Measurements from ENCODE around the gene PHYKPL.

PHYKPL gene

DNA sequence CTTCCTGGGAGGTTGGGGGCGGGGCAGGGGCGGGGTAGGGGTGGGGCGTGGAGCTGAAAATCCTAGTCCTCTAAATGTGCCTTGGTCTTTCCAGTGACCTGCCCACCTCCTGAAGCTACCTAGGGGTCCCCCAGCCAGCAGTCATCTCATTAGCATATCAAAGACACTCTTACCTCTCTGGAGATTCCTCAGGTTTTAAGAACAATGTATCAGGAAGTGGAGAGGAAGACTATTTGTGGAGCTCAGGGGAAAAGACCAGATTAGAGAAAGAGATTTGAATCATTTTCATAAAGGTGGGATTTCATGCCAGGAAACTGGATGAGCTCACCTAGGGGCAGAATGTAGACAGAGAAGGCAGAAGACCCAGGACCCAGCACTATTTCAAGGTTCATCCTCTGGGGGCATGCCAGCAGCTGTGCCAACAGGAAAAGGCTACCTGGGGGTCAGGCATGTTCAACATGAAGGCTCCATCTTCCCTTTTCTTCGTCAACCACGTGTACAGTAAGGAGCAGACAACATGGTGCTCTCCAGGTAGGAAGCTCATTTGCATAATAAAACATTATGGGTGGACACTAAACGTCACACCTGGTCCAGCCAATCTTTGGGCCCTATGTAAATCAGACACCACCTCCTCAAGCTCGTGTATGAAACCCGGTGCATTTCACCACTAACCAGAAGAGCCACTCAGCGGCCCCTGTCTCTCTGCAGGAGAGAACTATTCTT is 52.3 kb downstream of the PHYKPL start:
- DNase-seq, result peak; percentile 6

DNA sequence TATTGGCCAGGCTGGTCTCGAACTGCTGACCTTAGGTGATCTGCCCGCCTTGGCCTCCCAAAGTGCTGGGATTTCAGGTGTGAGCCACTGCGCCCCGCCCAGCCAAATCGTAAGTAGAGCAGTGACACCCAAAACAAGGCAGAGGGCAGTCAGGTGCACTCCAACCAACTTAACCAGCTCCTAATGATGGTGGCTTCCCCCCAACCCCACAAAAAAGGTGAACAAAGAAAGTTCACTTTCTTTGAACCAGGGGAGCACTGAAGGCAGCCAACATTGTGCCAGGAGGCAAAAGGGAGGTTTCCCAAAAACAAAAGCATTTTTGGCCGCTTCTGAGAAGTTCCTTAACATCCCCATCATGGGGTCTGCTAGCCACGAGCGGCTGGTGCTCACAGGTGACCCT is 55.0 kb downstream of the PHYKPL start:
- DNase-seq, result no peak

DNA sequence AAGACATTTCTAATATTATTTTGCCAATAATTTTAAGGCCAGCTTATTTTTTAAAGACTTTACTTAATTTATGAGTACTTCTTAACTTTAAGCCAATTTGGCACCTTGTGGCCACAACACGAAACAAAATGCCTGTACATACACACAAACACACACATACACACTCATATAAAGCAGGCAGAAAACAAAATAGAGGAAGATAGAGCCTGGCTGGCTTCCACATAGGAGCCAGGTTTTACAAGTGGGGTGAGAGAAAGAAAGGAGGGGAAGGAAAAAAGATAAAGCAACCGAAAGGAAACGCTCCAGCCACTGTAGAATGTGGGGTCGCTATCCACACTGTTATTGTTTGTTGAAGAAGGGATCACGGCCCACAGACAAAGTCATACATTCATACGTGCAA is 55.8 kb downstream of the PHYKPL start:
- DNase-seq, result no peak

DNA sequence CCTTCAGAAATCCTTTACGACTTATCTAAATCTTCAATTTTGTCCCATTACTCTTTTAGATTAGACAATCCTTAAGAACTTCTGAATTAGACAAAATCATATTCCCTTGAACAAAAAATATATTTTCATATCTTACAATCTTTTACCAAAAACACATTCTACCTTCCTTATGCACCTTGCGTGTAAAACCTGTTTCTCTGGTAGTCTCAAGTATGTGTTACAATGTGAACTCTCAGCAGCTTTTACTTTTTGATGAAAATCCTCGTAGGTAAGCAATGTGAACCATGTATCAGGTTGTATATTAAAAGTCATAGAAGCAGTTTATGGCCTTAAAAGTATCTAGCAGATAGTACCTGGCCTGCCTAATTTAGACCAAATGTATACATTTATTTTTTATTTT is 58.1 kb downstream of the PHYKPL start:
- DNase-seq, result no peak

DNA sequence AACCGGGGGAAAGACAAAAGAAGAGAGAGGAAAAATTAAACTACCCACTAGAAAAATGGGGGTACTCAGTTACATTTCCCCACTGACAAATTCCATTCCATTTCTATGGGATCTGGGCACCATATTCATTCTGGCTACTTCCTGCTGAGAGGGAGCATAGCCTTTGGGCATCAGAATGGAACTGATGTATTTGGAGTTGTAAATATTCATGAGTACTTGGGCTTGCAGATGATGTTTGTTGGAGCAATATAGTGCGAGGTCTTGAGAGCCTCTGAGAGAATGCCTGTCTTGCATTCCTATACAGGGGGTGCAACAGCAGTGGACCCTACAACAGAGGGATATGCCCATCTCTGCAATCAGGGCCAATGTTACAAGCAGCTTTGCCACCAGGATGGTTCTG is 62.1 kb downstream of the PHYKPL start:
- no peak for DNase-seq

DNA sequence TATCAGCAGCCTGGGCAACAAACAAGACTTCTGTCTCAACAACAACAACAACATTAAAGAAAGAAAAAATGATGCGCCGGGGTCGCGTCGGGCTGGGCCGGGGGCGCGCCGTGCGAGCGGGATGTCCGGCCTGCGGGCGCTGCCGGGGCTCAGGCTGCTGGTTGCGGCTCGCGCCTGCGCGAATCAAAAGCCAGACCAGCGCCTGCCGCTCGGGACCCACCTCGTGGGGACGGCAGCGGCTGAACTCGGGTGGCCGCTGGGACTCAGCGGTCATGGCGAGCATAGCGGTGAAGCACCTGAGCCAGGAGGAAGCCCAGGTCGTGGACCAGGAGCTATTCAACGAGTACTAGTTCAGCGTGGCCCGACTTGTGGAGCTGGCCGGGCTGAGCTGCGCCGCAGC is 67.0 kb downstream of the PHYKPL start:
- no peak for DNase-seq

DNA sequence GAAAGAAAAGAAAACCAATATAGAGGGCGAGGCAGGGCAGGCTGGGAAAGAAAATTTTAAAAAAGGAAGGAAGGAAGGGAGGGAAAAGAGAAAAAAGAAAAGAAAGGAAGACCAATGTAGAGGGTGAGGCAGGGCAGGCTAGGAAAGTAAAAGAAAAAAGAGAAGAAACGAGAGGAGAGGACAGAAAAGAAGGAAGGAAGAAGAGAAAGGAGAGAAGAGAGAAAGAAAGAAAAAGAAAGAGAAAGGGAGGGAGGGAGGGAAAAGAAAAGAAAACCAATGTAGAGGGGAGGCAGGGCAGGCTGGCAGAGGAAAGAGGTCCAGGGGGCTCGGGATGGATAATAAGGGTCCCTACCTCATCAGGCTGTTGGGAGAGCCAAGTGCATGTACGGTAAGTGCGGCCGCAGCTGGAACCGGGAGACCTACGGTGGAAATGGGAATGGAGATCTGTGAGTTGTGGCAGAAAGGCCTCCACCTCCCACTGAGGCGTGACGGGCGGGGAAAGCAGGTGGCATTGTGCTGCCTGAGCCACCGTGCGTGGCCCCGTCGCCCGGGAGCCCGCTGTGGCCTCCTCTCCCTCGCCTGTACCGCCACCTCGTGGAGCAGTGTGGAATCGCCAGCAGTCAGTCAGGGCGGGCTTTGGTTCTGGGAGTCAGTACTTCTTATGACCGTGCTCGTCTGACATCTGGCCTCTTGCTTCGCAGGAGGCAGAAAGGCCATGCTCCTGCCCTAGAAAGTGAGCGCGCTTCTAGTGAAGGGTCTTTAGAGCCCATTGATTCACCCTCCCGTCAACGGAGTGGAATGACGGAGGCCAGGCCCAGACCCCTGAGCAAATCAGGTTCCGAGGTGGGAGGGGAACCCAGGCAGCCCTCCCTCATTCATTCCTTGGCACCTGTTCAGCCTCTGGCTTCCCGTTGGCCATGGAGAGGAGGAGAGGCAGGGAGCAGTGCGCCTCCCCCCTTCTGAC is 68.5 kb downstream of the PHYKPL start:
- peak; percentile 46 for DNase-seq

DNA sequence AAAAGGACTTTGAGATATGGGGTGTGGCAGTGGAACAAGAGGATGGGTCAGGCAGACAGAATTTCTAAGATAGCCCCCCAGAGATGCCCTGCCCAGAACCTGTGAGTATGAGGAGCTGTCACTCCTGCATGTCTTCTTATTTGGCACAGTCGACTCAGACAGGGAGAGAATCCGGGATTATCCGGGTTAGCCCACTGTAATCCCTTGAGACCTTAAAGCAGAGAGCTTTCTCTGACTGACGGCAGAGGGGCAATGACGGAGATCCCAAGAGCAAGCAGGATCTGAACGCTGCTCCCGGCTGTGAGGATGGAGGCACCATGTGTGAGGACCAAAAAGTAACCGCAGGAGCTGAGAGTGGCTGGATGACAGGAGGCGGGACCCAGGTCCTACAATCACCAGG is 70.1 kb downstream of the PHYKPL start:
- DNase-seq, result no peak

DNA sequence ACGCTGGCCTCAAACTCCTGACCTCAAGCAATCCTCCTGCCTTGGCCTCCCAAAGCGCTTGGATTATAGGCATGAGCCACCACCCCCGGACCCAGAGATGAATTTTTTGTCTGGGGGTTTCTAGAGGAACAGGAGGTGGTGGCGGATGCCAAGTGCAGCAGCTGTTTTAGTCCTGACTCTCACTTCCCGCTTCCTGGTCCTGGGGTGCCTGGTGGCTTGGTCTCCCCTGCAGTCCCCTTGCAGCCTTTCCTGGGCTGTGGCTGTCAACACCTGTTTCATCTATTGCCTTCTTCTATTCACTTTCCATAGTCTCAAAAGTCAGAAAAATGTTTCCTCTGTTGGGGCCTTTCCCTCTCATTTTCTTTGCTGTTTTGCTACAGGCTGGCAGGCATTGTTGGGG is 72.4 kb downstream of the PHYKPL start:
- DNase-seq, result no peak

Measured in NCI-H226 (cell line).